IMR-90 (cell line): ENCODE measurements around the gene DENND1A. TPM values are rescaled to one million over a fixed set of nuclear protein-coding genes. Genes with fewer than 3 reads are reported as not detected.

ENCODE experiments used
- ATAC-seq: fragments of 200-7000 bp; cut with Tn5 transposase; 2 replicates; pipeline ENCODE4 v1.9.1; 2020; ENCODE audit warnings: low read depth, mild to moderate bottlenecking, moderate library complexity
- BruUV-seq: library from RNA; stranded (reverse); fragments of 400-500 nt; replicated peaks from 2 replicates; lab custom pipeline; 2021; lab: Mats Ljungman, UMichigan
- CTCF ChIA-PET: fragments of 300-600 bp; formaldehyde crosslinking; extraction: SDS; loops from one replicate; lab custom pipeline; 2021; ENCODE audit warnings: antibody characterized with exemption; lab: Yijun Ruan, JAX
- POLR2A ChIA-PET: fragments of 300-600 bp; sonication (Branson Sonifier 250); formaldehyde crosslinking; loops from one replicate; lab custom pipeline; 2022; ENCODE audit warnings: antibody characterized with exemption; ENCODE audit not compliant: unreplicated experiment; lab: Charles Lee
- DNase-seq: peaks from one replicate; pipeline ENCODE4 v3.0.0; 2013
- H2AFZ ChIP-seq: replicated peaks from 2 replicates; pipeline ENCODE3; 2013; ENCODE audit warnings: low read length, mild to moderate bottlenecking; ENCODE audit not compliant: poor library complexity
- H2AK5ac ChIP-seq: 2 replicates; pipeline ENCODE4 v1.6.1; 2013; ENCODE audit warnings: low read depth, low read length, inconsistent platforms
- H2AK9ac ChIP-seq: replicated peaks from 2 replicates; pipeline ENCODE3; 2013; ENCODE audit warnings: mild to moderate bottlenecking, low read depth, low read length, moderate library complexity; ENCODE audit not compliant: poor library complexity
- H2BK120ac ChIP-seq: 2 replicates; pipeline ENCODE4 v1.6.1; 2013; ENCODE audit warnings: low read depth, low read length, inconsistent platforms
- H2BK15ac ChIP-seq: 3 replicates; pipeline ENCODE4 v1.6.1; 2013; ENCODE audit warnings: low read depth, low read length, inconsistent platforms
- H2BK20ac ChIP-seq: 2 replicates; pipeline ENCODE4 v1.6.1; 2013; ENCODE audit warnings: low read depth, mild to moderate bottlenecking, inconsistent platforms, low read length, moderate library complexity
- H2BK5ac ChIP-seq: 2 replicates; pipeline ENCODE4 v1.6.1; 2013; ENCODE audit warnings: mild to moderate bottlenecking, low read depth, low read length, inconsistent platforms; ENCODE audit not compliant: poor library complexity, severe bottlenecking
- H3K14ac ChIP-seq: replicated peaks from 2 replicates; pipeline ENCODE4 v1.6.1; 2013; ENCODE audit warnings: low read depth, low read length, inconsistent platforms
- H3K18ac ChIP-seq: 2 replicates; pipeline ENCODE4 v1.6.1; 2013; ENCODE audit warnings: low read depth, low read length, control low read depth
- H3K23ac ChIP-seq: 2 replicates; pipeline ENCODE4 v1.6.1; 2013; ENCODE audit warnings: low read depth, low read length, inconsistent platforms
- H3K27ac ChIP-seq: 2 replicates; pipeline ENCODE4 v1.5.1; 2013; ENCODE audit warnings: mild to moderate bottlenecking, control low read depth, low read length; ENCODE audit not compliant: insufficient read depth
- H3K27me3 ChIP-seq: 2 replicates; pipeline ENCODE4 v1.6.1; 2013; ENCODE audit warnings: low read length; ENCODE audit not compliant: control insufficient read depth, insufficient read depth
- H3K36me3 ChIP-seq: 2 replicates; pipeline ENCODE4 v1.6.1; 2013; ENCODE audit warnings: low read length, mixed read lengths; ENCODE audit not compliant: control insufficient read depth, insufficient read depth
- H3K4ac ChIP-seq: 2 replicates; pipeline ENCODE4 v1.6.1; 2013; ENCODE audit warnings: low read depth, low read length, inconsistent platforms
- H3K4me1 ChIP-seq: 2 replicates; pipeline ENCODE4 v1.6.1; 2013; ENCODE audit warnings: low read length, mixed read lengths; ENCODE audit not compliant: control insufficient read depth, insufficient read depth
- H3K4me2 ChIP-seq: 2 replicates; pipeline ENCODE4 v1.6.1; 2013; ENCODE audit warnings: low read depth, mild to moderate bottlenecking, control low read depth, low read length, moderate library complexity
- H3K4me3 ChIP-seq: 2 replicates; pipeline ENCODE4 v1.5.1; 2013; ENCODE audit warnings: low read depth, mild to moderate bottlenecking, control low read depth, low read length, moderate library complexity; ENCODE audit not compliant: insufficient read depth
- H3K56ac ChIP-seq: 2 replicates; pipeline ENCODE4 v1.6.1; 2013; ENCODE audit warnings: low read length, inconsistent platforms; ENCODE audit not compliant: insufficient read depth; ENCODE audit errors: extremely low read depth
- H3K79me1 ChIP-seq, 2 experiments: 2 replicates each; pipeline ENCODE4 v1.6.1; 2013; ENCODE audit warnings: low read length in 2 of 2, inconsistent platforms in 1 of 2, low read depth in 1 of 2
- H3K9ac ChIP-seq: 2 replicates; pipeline ENCODE4 v1.6.1; 2013; ENCODE audit warnings: low read depth, low read length, control low read depth
- H3K9me1 ChIP-seq: 2 replicates; pipeline ENCODE4 v1.6.1; 2013; ENCODE audit warnings: low read length, inconsistent platforms; ENCODE audit not compliant: insufficient read depth
- H3K9me3 ChIP-seq: 2 replicates; pipeline ENCODE4 v1.6.1; 2013; ENCODE audit warnings: low read length; ENCODE audit not compliant: control insufficient read depth, insufficient read depth
- H4K20me1 ChIP-seq: 2 replicates; pipeline ENCODE4 v1.6.1; 2013; ENCODE audit warnings: low read length, inconsistent platforms; ENCODE audit not compliant: insufficient read depth
- H4K5ac ChIP-seq: 2 replicates; pipeline ENCODE4 v1.6.1; 2013; ENCODE audit warnings: mild to moderate bottlenecking, low read depth, low read length, control low read depth
- H4K8ac ChIP-seq, 2 experiments: 2 replicates each; pipeline ENCODE4 v1.6.1; 2013; ENCODE audit warnings: low read depth in 2 of 2, low read length in 2 of 2, control low read depth in 1 of 2, inconsistent platforms in 1 of 2
- H4K91ac ChIP-seq: 2 replicates; pipeline ENCODE4 v1.6.1; 2013; ENCODE audit warnings: low read depth, low read length, inconsistent platforms; ENCODE audit not compliant: insufficient read depth
- BHLHE40 ChIP-seq: fragments of 150-350 bp; IDR thresholded peaks from 2 replicates; pipeline ENCODE4 v1.6.1; 2016; ENCODE audit warnings: mild to moderate bottlenecking, low read depth, low read length
- CEBPB ChIP-seq: IDR thresholded peaks from 2 replicates; pipeline ENCODE4 v1.6.1; 2012; ENCODE audit warnings: low read depth, low read length, improper control_type of control experiment
- CHD1 ChIP-seq: IDR thresholded peaks from 2 replicates; pipeline ENCODE4 v1.6.1; 2012; ENCODE audit warnings: low read depth, low read length, improper control_type of control experiment
- CTCF ChIP-seq: conservative IDR thresholded peaks from 2 replicates; pipeline ENCODE4 v1.5.1; 2012; ENCODE audit warnings: mild to moderate bottlenecking, low read depth, low read length, improper control_type of control experiment
- ELK1 ChIP-seq: fragments of 150-350 bp; IDR thresholded peaks from 2 replicates; pipeline ENCODE4 v1.6.1; 2016; ENCODE audit warnings: low read depth, mild to moderate bottlenecking, low read length, moderate library complexity, borderline replicate concordance
- FOS ChIP-seq: fragments of 150-350 bp; IDR thresholded peaks from 2 replicates; pipeline ENCODE4 v1.6.1; 2016; ENCODE audit warnings: low read depth, low read length
- MAFK ChIP-seq: IDR thresholded peaks from 2 replicates; pipeline ENCODE4 v1.6.1; 2012; ENCODE audit warnings: low read depth, low read length, improper control_type of control experiment
- MAZ ChIP-seq: IDR thresholded peaks from 2 replicates; pipeline ENCODE4 v1.6.1; 2012; ENCODE audit warnings: low read depth, mild to moderate bottlenecking, low read length, improper control_type of control experiment, moderate library complexity, borderline replicate concordance
- MXI1 ChIP-seq: IDR thresholded peaks from 2 replicates; pipeline ENCODE4 v1.6.1; 2012; ENCODE audit warnings: low read depth, mild to moderate bottlenecking, low read length, moderate library complexity, borderline replicate concordance
- NFE2L2 ChIP-seq: fragments of 150-350 bp; IDR thresholded peaks from 2 replicates; pipeline ENCODE4 v1.6.1; 2016; ENCODE audit warnings: low read depth, mild to moderate bottlenecking, low read length
- POLR2A ChIP-seq: IDR thresholded peaks from 2 replicates; pipeline ENCODE4 v1.6.1; 2012; ENCODE audit warnings: mild to moderate bottlenecking, low read depth, low read length
- RFX5 ChIP-seq: IDR thresholded peaks from 2 replicates; pipeline ENCODE4 v1.8.0; 2012; ENCODE audit warnings: low read depth, mild to moderate bottlenecking, low read length, moderate library complexity
- SMC3 ChIP-seq: fragments of 150-350 bp; IDR thresholded peaks from 2 replicates; pipeline ENCODE4 v1.6.1; 2016; ENCODE audit warnings: low read depth, mild to moderate bottlenecking, antibody characterized with exemption, low read length, moderate library complexity
- WGBS, 2 experiments: methylation state at CpG; one replicate each; pipeline versions ENCODE4 v1.1.5 to v1.1.7; 2013; ENCODE audit warnings: missing lambda C conversion rate in 2 of 2; ENCODE audit not compliant: insufficient read length in 1 of 2; ENCODE audit errors: extremely low coverage in 2 of 2; 5-methylcytosine and 5-hydroxymethylcytosine counted together
- dilution Hi-C: fragments of 300-500 bp; cut with HindIII; formaldehyde crosslinking; loops from one replicate; pipeline ENCODE4 v1.14.3; 2018; ENCODE audit warnings: low sequenced_read_pairs; ENCODE audit not compliant: unreplicated experiment
- in situ Hi-C: fragments of 300-500 bp; cut with MboI; formaldehyde crosslinking; loops from 3 replicates; pipeline ENCODE4 v1.14.3; 2019; ENCODE audit warnings: low sequenced_read_pairs, inconsistent platforms, mixed read lengths
- intact Hi-C: fragments of 100-400 bp; cut with micrococcal nuclease; formaldehyde crosslinking; loops from 2 replicates; pipeline ENCODE4 v1.10.0; 2022
- polyA plus RNA-seq, 3 experiments: library from polyadenylated mRNA; depleted of rRNA; stranded (reverse); fragments of >200 nt; gene quantifications; 2 replicates each; pipeline ENCODE4 v1.2.3, GENCODE V29; 2012; ENCODE audit warnings: low replicate concordance in 1 of 3
- total RNA-seq: library from RNA; depleted of rRNA; stranded (reverse); fragments of >200 nt; gene quantifications from 2 replicates; pipeline ENCODE4 v1.2.3, GENCODE V29; 2012
- TF ChIP-seq, protein P1 (sequence below): fragments of 150-350 bp; IDR thresholded peaks from 2 replicates; pipeline ENCODE4 v1.6.1; 2017; ENCODE audit warnings: mild to moderate bottlenecking, antibody characterized with exemption, low read length, low read depth

The DENND1A gene
- total and polyA plus RNA-seq, 2 of the 4 experiments (the other 2 are of a cell fraction) = 21.4 to 27.6 TPM

DNA sequence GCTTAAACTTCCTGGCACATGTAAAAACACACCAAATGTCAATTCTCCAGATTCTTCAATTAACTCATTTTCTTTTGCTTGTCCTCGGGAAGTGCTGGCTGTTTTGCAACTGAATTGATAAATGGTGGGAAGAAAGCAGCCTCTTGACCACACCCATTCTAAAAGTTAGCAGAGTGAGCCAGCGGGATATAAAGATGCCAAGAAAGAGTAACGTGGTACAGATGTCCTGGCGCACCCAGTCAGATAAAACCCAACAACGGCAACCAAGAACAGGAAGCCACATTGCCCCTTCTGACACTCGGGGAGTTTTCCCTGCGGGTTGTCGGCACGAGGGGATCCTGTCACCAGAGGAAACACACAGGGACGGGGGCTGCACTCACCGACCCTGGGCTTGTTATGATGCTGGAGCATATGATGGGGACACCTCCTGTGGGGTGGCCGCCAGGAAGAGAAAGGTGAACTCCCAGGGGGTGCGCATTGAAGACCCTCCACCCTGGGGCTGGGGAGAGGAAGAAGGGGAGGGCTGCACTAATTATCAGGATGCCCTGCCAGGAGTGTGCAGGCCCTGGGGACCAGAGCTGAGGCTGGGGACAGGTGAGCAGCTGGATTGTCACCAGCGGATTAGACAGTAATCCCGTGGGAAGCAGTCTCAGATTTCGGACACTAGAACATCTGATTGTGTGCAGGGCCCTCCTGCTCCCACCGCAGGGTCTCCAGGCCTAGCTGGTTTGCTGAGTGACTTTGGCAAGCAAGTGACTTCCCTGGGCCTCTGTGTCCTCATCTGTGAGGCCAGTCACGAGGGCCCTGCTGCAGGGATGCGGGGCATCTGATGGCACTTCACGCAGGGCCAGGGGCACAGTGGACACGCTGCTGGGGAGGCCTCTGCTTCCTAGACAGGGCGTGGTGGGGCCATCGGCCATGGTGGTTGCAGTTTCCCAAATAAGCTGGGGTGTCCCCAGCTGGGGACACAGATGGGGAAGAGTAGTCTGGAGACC, 514.7 kb downstream of the DENND1A start:
- Histone ChIP-seq H3K27ac (no peak overlapping the region), H3K56ac (no peak overlapping the region), H3K9ac (no peak overlapping the region), H3K79me1 (no peaks in the 10 kb centered on the region), H3K4me2 (no peak overlapping the region), H2BK5ac (no peak overlapping the region), H3K9me3 (no peaks in the 10 kb centered on the region), H2BK20ac (no peak overlapping the region), H2AFZ (no peak overlapping the region), H3K4me3 (no peak overlapping the region), H2AK9ac (no peak overlapping the region), H4K91ac (no peak overlapping the region), H3K14ac (no peak overlapping the region), H3K23ac (no peak overlapping the region), H3K27me3 (no peaks in the 10 kb centered on the region), H3K4me1 (no peaks in the 10 kb centered on the region), H3K9me1 (no peaks in the 10 kb centered on the region), H4K8ac (no peak overlapping the region), H4K5ac (no peak overlapping the region), H3K4ac (no peak overlapping the region), H2BK120ac (no peak overlapping the region), H2BK15ac (no peak overlapping the region), H2AK5ac (no peak overlapping the region), H3K36me3 (no peaks in the 10 kb centered on the region), H4K20me1 (no peaks in the 10 kb centered on the region; the same call in 1 of the 2 replicates), H3K18ac (no peak overlapping the region)
- BruUV-seq = no TSS peak
- ChIA-PET CTCF (interaction anchor here (0.8 kb wide), 1 partner anchor 14 kb away, joined by 3 read pairs; no protein-coding TSS in a partner anchor), POLR2A (interaction anchor here (0.7 kb wide), 1 partner anchor 841 kb away, joined by 3 read pairs; no protein-coding TSS in a partner anchor)
- 92% methylated on average over 6 of the region's 23 CpGs; no CpG with 5 or more reads in 1 of the 2 experiments for WGBS, 2 experiments
- ATAC-seq (no peak), DNase-seq (no peak)
- intact Hi-C loops (no loop called here), in situ Hi-C loops (no loop called here), dilution Hi-C loops (no loop called here)
- no peak for TF ChIP-seq BHLHE40
- TF ChIP-seq SMC3 = no peak
- no peak for TF ChIP-seq RFX5
- TF ChIP-seq, protein P1, sequence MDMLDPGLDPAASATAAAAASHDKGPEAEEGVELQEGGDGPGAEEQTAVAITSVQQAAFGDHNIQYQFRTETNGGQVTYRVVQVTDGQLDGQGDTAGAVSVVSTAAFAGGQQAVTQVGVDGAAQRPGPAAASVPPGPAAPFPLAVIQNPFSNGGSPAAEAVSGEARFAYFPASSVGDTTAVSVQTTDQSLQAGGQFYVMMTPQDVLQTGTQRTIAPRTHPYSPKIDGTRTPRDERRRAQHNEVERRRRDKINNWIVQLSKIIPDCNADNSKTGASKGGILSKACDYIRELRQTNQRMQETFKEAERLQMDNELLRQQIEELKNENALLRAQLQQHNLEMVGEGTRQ = no peak
- no peak for TF ChIP-seq POLR2A
- no peak for TF ChIP-seq CTCF
- TF ChIP-seq CEBPB = no peak
- TF ChIP-seq MXI1 = no peak
- TF ChIP-seq MAFK = no peak
- TF ChIP-seq CHD1 = no peak
- no peak for TF ChIP-seq ELK1
- TF ChIP-seq FOS = no peak
- TF ChIP-seq MAZ = no peak
- no peak for TF ChIP-seq NFE2L2
